T-helper 1 cell (primary cell): ENCODE results near the gene EPO.
"Not testable (repeated sequence)": the region's sequence is repeated elsewhere in the genome, so short reads cannot be mapped to it uniquely, and the experiment has no call there.

ENCODE experiments used
- DNase-seq, 5 donors: peaks; one replicate each; pipeline ENCODE4 v3.0.0-alpha.2; 2012 to 2020

Gene EPO

GRCh38 chr7:100744605-100745004 lies 24.3 kb downstream of the EPO start:
- DNase-seq, result no peak

GRCh38 chr7:100745184-100745583 lies 24.9 kb downstream of the EPO start:
- no peak for DNase-seq

GRCh38 chr7:100752994-100753393 lies 32.7 kb downstream of the EPO start:
- no peak for DNase-seq

GRCh38 chr7:100753750-100754149 lies 33.5 kb downstream of the EPO start:
- DNase-seq, result no peak

- DNase-seq, result no peak
Observed at GRCh38 chr7:100759357-100760171, 39.3 kb downstream of the EPO start.

- not testable (repeated sequence) for DNase-seq
Observed at GRCh38 chr7:100762841-100763240, 42.6 kb downstream of the EPO start.

- DNase-seq, result no peak
Observed at GRCh38 chr7:100763556-100764140, 43.4 kb downstream of the EPO start.

GRCh38 chr7:100764841-100765240 lies 44.6 kb downstream of the EPO start:
- no peak for DNase-seq

GRCh38 chr7:100765250-100765649 lies 45.0 kb downstream of the EPO start:
- DNase-seq, result no peak

- no peak for DNase-seq
Observed at GRCh38 chr7:100768784-100769183, 48.5 kb downstream of the EPO start.
